Hepatocyte (in vitro differentiated cells): ENCODE data around the gene FBXL2.

ENCODE experiments used
- EZH2 ChIP-seq: fragments of 200-600 bp; sonication (generic); IDR thresholded peaks from 2 replicates; pipeline ENCODE4 v1.6.1; 2016; ENCODE audit warnings: antibody characterized with exemption, mild to moderate bottlenecking, borderline replicate concordance
- EZH2phosphoT487 ChIP-seq: fragments of 200-600 bp; sonication (generic); IDR thresholded peaks from one replicate; pipeline ENCODE4 v1.6.1; 2018; ENCODE audit warnings: antibody characterized with exemption, mild to moderate bottlenecking, low read depth, moderate library complexity; ENCODE audit not compliant: unreplicated experiment, severe bottlenecking
- TF ChIP-seq, protein P1 (sequence below): fragments of 200-600 bp; sonication (generic); IDR thresholded peaks from 2 replicates; pipeline ENCODE4 v1.5.1; 2016; ENCODE audit warnings: antibody characterized with exemption, mild to moderate bottlenecking; ENCODE audit not compliant: poor library complexity

DNA sequence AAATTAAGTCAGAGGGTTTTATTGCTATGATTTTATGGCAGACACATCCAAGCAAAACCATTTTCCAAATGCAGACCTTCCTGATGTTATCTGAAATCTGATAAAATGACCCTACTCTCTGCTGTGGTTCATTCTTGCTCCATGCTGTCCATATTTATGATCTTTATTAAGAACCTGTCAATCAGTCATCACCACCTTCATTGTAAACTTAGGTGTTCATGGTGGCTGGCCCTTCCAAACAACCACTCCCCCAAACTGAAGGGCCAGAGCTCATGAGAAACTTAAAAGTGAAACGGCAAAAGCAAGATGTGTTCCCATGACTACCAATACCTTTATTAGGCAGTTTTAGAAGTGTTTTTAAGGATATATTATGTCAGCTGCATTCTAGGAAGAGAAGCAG is 109.4 kb downstream of the FBXL2 start:
- TF ChIP-seq, protein P1, sequence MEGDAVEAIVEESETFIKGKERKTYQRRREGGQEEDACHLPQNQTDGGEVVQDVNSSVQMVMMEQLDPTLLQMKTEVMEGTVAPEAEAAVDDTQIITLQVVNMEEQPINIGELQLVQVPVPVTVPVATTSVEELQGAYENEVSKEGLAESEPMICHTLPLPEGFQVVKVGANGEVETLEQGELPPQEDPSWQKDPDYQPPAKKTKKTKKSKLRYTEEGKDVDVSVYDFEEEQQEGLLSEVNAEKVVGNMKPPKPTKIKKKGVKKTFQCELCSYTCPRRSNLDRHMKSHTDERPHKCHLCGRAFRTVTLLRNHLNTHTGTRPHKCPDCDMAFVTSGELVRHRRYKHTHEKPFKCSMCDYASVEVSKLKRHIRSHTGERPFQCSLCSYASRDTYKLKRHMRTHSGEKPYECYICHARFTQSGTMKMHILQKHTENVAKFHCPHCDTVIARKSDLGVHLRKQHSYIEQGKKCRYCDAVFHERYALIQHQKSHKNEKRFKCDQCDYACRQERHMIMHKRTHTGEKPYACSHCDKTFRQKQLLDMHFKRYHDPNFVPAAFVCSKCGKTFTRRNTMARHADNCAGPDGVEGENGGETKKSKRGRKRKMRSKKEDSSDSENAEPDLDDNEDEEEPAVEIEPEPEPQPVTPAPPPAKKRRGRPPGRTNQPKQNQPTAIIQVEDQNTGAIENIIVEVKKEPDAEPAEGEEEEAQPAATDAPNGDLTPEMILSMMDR: no peak
- TF ChIP-seq EZH2phosphoT487 (no peak), EZH2 (no peak)
